Cardiac ventricle fibroblast (primary cell): Measurements from ENCODE around the gene SPATS2. TPM values are rescaled to one million over a fixed set of nuclear protein-coding genes. Genes with fewer than 3 reads are reported as not detected.

Experiments
- total RNA-seq: library from RNA; depleted of rRNA; stranded (reverse); fragments of >200 nt; gene quantifications from 2 replicates; pipeline ENCODE4 v1.2.3, GENCODE V29; 2015

SPATS2 gene
- 23.0 and 31.2 TPM in 2 replicates for total RNA-seq

GRCh38 chr12:49367381-49368239 lies at the start of gene SPATS2:
Gene SPATS2 (plus strand): TSS chr12:49367462. CDS start chr12:49461013, 93,551 bp downstream.

GRCh38 chr12:49322708-49323523 lies 44.3 kb upstream of the SPATS2 start, which contains the start of gene TROAP:
Gene TROAP (plus strand): TSS chr12:49323255. CDS start chr12:49323609, 354 bp downstream.

DNA sequence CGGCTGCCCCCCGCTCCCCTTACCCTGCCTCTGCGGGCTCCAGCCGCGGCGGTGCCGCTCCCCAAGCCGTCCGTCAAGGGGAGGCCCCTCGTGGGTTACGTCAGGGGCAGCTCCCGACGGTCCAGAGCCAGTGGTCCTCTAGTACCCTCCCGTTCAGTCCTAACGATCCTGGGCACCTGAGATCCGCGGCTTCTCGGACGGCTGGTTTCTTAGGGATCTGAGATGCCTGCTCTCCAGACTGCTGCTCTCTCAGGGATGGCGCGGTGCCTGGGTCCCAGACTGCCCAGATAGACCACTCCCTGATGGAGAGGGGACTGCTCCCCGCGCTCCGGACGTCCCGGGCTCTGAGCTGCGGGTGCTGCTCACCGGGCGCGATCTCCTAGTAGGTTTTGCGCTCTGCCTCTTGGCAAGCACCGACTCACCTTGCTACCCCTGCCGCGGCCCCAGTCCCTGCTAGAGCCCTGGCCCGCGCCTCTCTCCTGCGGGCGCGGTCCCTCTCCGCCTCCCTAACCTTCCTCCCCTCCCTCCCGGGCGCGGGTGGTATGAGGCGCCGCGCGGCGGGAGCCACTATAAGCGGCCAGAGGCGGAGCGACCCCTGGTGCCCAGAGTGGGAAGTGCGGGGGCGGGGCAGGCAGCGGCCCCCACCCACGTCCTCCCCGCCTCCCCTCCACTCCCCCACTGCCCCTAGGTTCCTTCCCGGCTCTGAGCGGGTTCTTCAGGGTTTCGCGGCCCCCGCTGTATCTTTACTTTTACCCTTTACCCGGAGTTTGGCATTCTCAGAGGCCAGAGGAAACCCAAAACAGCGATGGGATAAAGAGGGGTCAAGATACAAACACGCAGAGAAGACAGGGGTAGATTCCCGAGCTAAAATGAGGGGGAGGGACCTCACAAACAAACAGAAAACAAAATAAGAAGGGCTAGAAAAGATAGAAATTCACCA lies 30.3 kb upstream of the SPATS2 start, which contains the start of gene C1QL4:
Gene C1QL4 (minus strand): TSS at position 544 of the 940 bp plus-strand sequence. CDS start 711 bp downstream, outside the sequence.

DNA sequence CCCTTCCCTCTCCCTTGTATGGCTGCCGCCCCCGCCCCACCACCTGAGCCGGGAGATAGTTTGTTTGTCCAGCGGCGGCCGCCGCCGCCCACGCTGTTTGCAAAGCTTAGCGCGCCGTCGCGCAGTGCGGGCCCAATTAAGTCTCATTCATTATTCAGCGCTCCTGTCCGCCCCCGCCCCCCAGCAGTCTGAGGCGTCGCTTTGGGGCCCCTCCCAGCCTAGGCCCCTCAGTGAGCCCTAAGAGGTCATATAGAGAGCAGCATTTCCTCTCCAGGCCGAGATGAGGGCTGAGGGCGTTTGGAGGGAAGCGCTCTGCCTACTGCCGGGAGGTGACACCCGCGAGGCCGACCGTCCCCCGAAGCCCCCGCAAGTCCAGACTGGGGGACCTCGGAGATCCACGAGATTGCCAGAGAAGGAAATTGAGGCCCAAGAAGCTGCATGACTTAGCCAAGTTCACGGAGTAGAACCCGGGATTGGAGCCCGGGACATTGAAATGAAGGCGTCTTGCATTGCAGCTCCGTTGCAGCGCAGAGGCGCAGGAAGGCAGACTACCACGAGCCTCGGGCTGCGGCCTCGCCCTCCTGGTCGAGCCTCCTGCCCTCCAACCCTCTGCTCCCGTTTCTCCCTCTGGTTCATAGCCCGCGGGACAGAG lies 20.5 kb upstream of the SPATS2 start, which contains the start of gene DNAJC22:
Gene DNAJC22 (plus strand): TSS at position 230 of the 652 bp plus-strand sequence. CDS start 1,985 bp downstream, outside the sequence.

GRCh38 chr12:49538510-49539403 lies 171.5 kb downstream of the SPATS2 start, which contains the start of gene KCNH3:
Gene KCNH3 (plus strand): TSS chr12:49539030. CDS start chr12:49539417, 387 bp downstream.

DNA sequence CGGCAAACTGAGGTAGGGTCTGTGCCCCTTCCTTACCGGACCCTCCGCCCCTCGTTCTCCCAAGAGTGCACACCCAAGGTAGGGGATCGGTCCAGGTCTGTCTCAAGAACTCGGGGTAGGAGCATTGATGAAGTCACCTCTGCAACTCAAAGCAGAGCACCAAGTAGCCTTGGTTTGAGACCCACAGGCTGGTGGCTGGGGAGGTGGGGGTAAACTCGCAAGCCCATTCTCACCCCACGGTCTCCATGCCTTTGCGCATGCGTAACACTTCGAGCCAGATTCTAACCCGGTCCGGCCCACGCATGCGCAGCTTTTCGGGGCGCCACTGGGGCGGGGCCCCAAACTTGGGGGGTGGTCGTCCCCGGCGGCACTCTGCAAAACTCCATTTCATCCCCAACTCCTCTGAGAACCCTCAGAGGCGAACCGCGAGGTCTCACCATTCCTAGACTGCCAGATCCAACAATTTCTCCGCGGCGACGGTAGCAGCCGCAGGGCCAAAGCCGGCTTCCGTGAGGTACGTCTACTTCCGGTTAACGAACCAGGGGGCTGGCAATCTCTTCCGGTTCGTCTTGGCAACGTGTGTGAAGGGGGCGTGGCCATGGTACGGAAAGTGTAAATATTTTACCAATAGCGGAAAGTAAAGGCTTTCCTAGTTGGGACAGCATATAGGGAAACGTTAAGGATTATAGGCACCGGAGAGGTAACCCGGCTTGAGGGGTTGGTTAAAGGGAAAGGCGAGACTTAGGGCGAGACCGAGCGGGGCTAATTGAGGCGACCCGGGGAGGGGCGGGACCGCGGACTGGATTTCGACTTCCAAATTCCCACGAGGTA lies 200.6 kb downstream of the SPATS2 start, which contains the start of gene MCRS1:
Gene MCRS1 (minus strand): TSS at position 532 of the 831 bp plus-strand sequence. CDS start 1,411 bp downstream, outside the sequence.

Other genes starting within 250 kb of the SPATS2 start
- 289 and 345 TPM in 2 replicates for gene TUBA1B, start 236.1 kb upstream of the SPATS2 start, total RNA-seq
- gene TUBA1A, start 178.4 kb upstream of the SPATS2 start, total RNA-seq, result 117 and 120 TPM in 2 replicates
- gene TUBA1C, start 102.4 kb upstream of the SPATS2 start, total RNA-seq, result 117 and 150 TPM in 2 replicates
- 0.73 TPM in 1 of 2 replicates, not detected in the other for gene PRPH, start 72.3 kb upstream of the SPATS2 start, total RNA-seq
- 4.1 and 6.7 TPM in 2 replicates for gene TROAP, start 44.2 kb upstream of the SPATS2 start, total RNA-seq
- gene C1QL4, start 30.3 kb upstream of the SPATS2 start, total RNA-seq, result not detected in 2 replicates
- gene DNAJC22, start 20.6 kb upstream of the SPATS2 start, total RNA-seq, result 0.81 TPM in 1 of 2 replicates, not detected in the other
- gene KCNH3, start 171.6 kb downstream of the SPATS2 start, total RNA-seq, result 0.05 and 0.12 TPM in 2 replicates
- gene MCRS1, start 200.7 kb downstream of the SPATS2 start, total RNA-seq, result 32.1 and 33.8 TPM in 2 replicates
- gene FAM186B, start 238.2 kb downstream of the SPATS2 start, total RNA-seq, result 0.06 and 0.15 TPM in 2 replicates